Loucy (cell line): ENCODE results near the gene EXOC7.

Experiments
- H2AFZ ChIP-seq: fragments of 200-600 bp; sonication (generic); 2 replicates; pipeline ENCODE4 v1.6.0; 2016; ENCODE audit warnings: antibody characterized with exemption, mild to moderate bottlenecking, low read length, moderate library complexity
- H3F3A ChIP-seq: fragments of 200-600 bp; 2 replicates; pipeline ENCODE4 v1.6.0; 2016; ENCODE audit warnings: antibody characterized with exemption, low read depth, mild to moderate bottlenecking
- H3K27me3 ChIP-seq: fragments of 200-600 bp; sonication (generic); 2 replicates; pipeline ENCODE4 v1.6.1; 2014; ENCODE audit warnings: low read length, mild to moderate bottlenecking; ENCODE audit not compliant: insufficient read depth, poor library complexity, severe bottlenecking
- H3K36me3 ChIP-seq: fragments of 200-600 bp; sonication (generic); 2 replicates; pipeline ENCODE4 v1.6.1; 2016; ENCODE audit warnings: low read length; ENCODE audit not compliant: insufficient read depth
- H3K4me1 ChIP-seq: fragments of 200-600 bp; sonication (generic); 2 replicates; pipeline ENCODE4 v1.5.1; 2014; ENCODE audit warnings: low read length, mild to moderate bottlenecking; ENCODE audit not compliant: insufficient read depth, poor library complexity, severe bottlenecking
- H3K4me2 ChIP-seq: fragments of 200-600 bp; sonication (generic); 2 replicates; pipeline ENCODE4 v1.6.0; 2014; ENCODE audit warnings: antibody characterized with exemption, low read length, low read depth, mild to moderate bottlenecking; ENCODE audit not compliant: poor library complexity, severe bottlenecking
- H3K4me3 ChIP-seq: fragments of 200-600 bp; sonication (generic); 2 replicates; pipeline ENCODE4 v1.5.1; 2014; ENCODE audit warnings: low read length, mild to moderate bottlenecking, mixed read lengths; ENCODE audit not compliant: poor library complexity, severe bottlenecking
- H3K79me2 ChIP-seq: fragments of 200-600 bp; sonication (generic); 2 replicates; pipeline ENCODE4 v1.6.1; 2014; ENCODE audit warnings: low read length; ENCODE audit not compliant: insufficient read depth
- H3K9ac ChIP-seq: fragments of 200-600 bp; sonication (generic); 2 replicates; pipeline ENCODE4 v1.6.0; 2014; ENCODE audit warnings: mild to moderate bottlenecking, low read depth, low read length, moderate library complexity; ENCODE audit not compliant: poor library complexity, severe bottlenecking
- H3K9me2 ChIP-seq: fragments of 200-600 bp; sonication (generic); replicated peaks from 2 replicates; pipeline ENCODE4 v1.6.1; 2016; ENCODE audit warnings: low read depth, low read length, mixed read lengths
- H3K9me3 ChIP-seq: fragments of 200-600 bp; sonication (generic); 2 replicates; pipeline ENCODE4 v1.6.1; 2014; ENCODE audit warnings: mild to moderate bottlenecking, antibody characterized with exemption, low read length, low read depth; ENCODE audit not compliant: insufficient read depth
- H4K20me1 ChIP-seq: fragments of 200-600 bp; sonication (generic); 2 replicates; pipeline ENCODE4 v1.6.0; 2014; ENCODE audit warnings: antibody characterized with exemption, low read length, mild to moderate bottlenecking; ENCODE audit not compliant: insufficient read depth, poor library complexity, severe bottlenecking
- CTCF ChIP-seq: fragments of 200-600 bp; sonication (generic); conservative IDR thresholded peaks from 2 replicates; pipeline ENCODE4 v1.5.1; 2014; ENCODE audit warnings: mild to moderate bottlenecking, antibody characterized with exemption, low read length
- EZH2phosphoT487 ChIP-seq: fragments of 200-600 bp; IDR thresholded peaks from 2 replicates; pipeline ENCODE4 v1.6.1; 2018; ENCODE audit warnings: antibody characterized with exemption, mild to moderate bottlenecking, moderate library complexity, borderline replicate concordance

Gene EXOC7

GRCh38 chr17:76049239-76049638 is 54.3 kb downstream of the EXOC7 start:
- Histone ChIP-seq H2AFZ (no peak overlapping the region), H3K9me3 (no peaks in the 10 kb centered on the region), H3K9ac (no peak overlapping the region), H3K27me3 (no peaks in the 10 kb centered on the region), H3K36me3 (peaks cover 68% of the 10 kb centered on the region; the same call in 1 of the 2 replicates), H4K20me1 (no peaks in the 10 kb centered on the region), H3K4me3 (no peak overlapping the region), H3K9me2 (no peaks in the 10 kb centered on the region), H3K4me2 (no peak overlapping the region), H3K4me1 (no peaks in the 10 kb centered on the region), H3F3A (no peaks in the 10 kb centered on the region), H3K79me2 (0 out of 2 replicates have a peak, but pooled peaks cover 6% of the 10 kb centered on the region)
- TF ChIP-seq EZH2phosphoT487 (no peak), CTCF (no peak)

GRCh38 chr17:76048711-76049110 is 54.9 kb downstream of the EXOC7 start:
- no peak for TF ChIP-seq CTCF
- TF ChIP-seq EZH2phosphoT487, result no peak
- H3K79me2 ChIP-seq, result 0 out of 2 replicates have a peak, but pooled peaks cover 6% of the 10 kb centered on the region
- no peaks in the 10 kb centered on the region for H3K9me3 ChIP-seq
- no peaks in the 10 kb centered on the region for H3K9me2 ChIP-seq
- no peak overlapping the region for H2AFZ ChIP-seq
- H4K20me1 ChIP-seq, result no peaks in the 10 kb centered on the region
- no peaks in the 10 kb centered on the region for H3K4me1 ChIP-seq
- no peaks in the 10 kb centered on the region for H3K27me3 ChIP-seq
- no peaks in the 10 kb centered on the region for H3F3A ChIP-seq
- no peak overlapping the region for H3K4me2 ChIP-seq
- no peak overlapping the region for H3K4me3 ChIP-seq
- no peak overlapping the region for H3K9ac ChIP-seq
- H3K36me3 ChIP-seq, result peaks cover 73% of the 10 kb centered on the region; the same call in 1 of the 2 replicates

DNA sequence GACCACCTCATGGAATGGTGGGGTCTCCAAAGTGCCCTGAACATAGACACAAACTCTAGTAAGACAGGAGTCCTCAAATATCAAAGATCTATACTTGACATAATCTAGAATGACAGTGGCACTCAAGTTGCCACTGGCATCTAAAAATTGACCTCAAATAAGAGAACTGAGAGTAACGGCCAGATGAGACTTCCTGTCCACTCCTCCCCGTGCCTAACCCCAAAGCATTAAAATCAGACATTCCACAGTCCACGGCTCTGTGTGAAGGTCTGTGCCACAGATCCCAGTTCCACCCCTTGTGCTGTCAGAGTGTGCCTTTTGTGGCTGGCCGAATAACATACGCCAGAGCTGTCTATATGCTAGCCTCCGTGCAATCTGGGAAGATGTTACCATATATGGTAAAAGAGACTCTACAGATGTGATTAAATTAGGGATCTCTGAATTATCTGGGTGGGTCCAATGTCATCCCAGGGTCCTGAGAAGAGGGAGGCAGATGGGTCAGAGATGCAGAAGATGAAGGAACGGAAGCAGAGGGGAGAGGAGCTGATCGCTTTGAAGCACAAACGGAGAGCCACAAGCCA is 55.5 kb downstream of the EXOC7 start:
- Histone ChIP-seq H2AFZ (no peak overlapping the region), H3K79me2 (0 out of 2 replicates have a peak, but pooled peaks cover 6% of the 10 kb centered on the region), H4K20me1 (no peaks in the 10 kb centered on the region), H3K36me3 (peaks cover 79% of the 10 kb centered on the region; the same call in 1 of the 2 replicates), H3K9ac (no peak overlapping the region), H3K4me1 (no peaks in the 10 kb centered on the region), H3K27me3 (no peaks in the 10 kb centered on the region), H3K4me2 (no peak overlapping the region), H3K4me3 (no peak overlapping the region), H3K9me3 (no peaks in the 10 kb centered on the region), H3F3A (no peaks in the 10 kb centered on the region), H3K9me2 (no peaks in the 10 kb centered on the region)
- TF ChIP-seq CTCF (no peak), EZH2phosphoT487 (no peak)
